Stimulated activated CD4-positive, alpha-beta T cell treated with anti-CD3 and anti-CD28 coated beads, Interleukin-12 subunit alpha, Interleukin-12 subunit beta, amount 100 ng/mL, for 48 hours (primary cell): ENCODE measurements around the gene PDE1A.
"Not testable (repeated sequence)": the region's sequence is repeated elsewhere in the genome, so short reads cannot be mapped to it uniquely, and the experiment has no call there.

Experiments
- DNase-seq, 3 donors: peaks; one replicate each; pipeline ENCODE4 v3.0.0-alpha.2; 2020; ENCODE audit warnings: low read depth in 2 of 3, low spot score in 1 of 3

The PDE1A gene

GRCh38 chr2:182281276-182281675 is 145.6 kb downstream of the PDE1A start:
- no peak for DNase-seq

- no peak for DNase-seq
These were observed 146.7 kb downstream of the PDE1A start for GRCh38 chr2:182280118-182280517.

- not testable (repeated sequence) for DNase-seq
These were observed 150.2 kb downstream of the PDE1A start for GRCh38 chr2:182276662-182277061.

- no peak for DNase-seq
These were observed 158.9 kb downstream of the PDE1A start for GRCh38 chr2:182267971-182268370.

- DNase-seq: no peak
These were observed 159.9 kb downstream of the PDE1A start for GRCh38 chr2:182266909-182267308.

GRCh38 chr2:182265718-182266117 is 161.1 kb downstream of the PDE1A start:
- no peak for DNase-seq

GRCh38 chr2:182261860-182262387 is 164.9 kb downstream of the PDE1A start:
- no peak for DNase-seq

- no peak for DNase-seq
These were observed 167.1 kb downstream of the PDE1A start for GRCh38 chr2:182259629-182260150.

- no peak for DNase-seq
These were observed 174.3 kb downstream of the PDE1A start for GRCh38 chr2:182252534-182252933.

GRCh38 chr2:182248898-182249297 is 177.9 kb downstream of the PDE1A start:
- DNase-seq: no peak

- no peak for DNase-seq
These were observed 178.5 kb downstream of the PDE1A start for GRCh38 chr2:182248362-182248761.

- no peak for DNase-seq
These were observed 179.0 kb downstream of the PDE1A start for GRCh38 chr2:182247831-182248230.

GRCh38 chr2:182245963-182246362 is 180.9 kb downstream of the PDE1A start:
- no peak for DNase-seq

- no peak for DNase-seq
These were observed 184.2 kb downstream of the PDE1A start for GRCh38 chr2:182242609-182243008.

GRCh38 chr2:182241936-182242335 is 184.9 kb downstream of the PDE1A start:
- no peak for DNase-seq

GRCh38 chr2:182240862-182241371 is 185.9 kb downstream of the PDE1A start:
- no peak for DNase-seq

- no peak for DNase-seq
These were observed 196.3 kb downstream of the PDE1A start for GRCh38 chr2:182230561-182230960.

GRCh38 chr2:182229297-182229696 is 197.5 kb downstream of the PDE1A start:
- DNase-seq: no peak

GRCh38 chr2:182228741-182229140 is 198.1 kb downstream of the PDE1A start:
- no peak for DNase-seq

GRCh38 chr2:182228073-182228473 is 198.8 kb downstream of the PDE1A start:
- DNase-seq: no peak

- DNase-seq: no peak
These were observed 200.0 kb downstream of the PDE1A start for GRCh38 chr2:182226807-182227206.

- DNase-seq: no peak
These were observed 202.2 kb downstream of the PDE1A start for GRCh38 chr2:182224669-182225068.

- no peak for DNase-seq
These were observed 205.8 kb downstream of the PDE1A start for GRCh38 chr2:182220998-182221397.
